ENCODE data around the gene PAFAH1B1.

Gene PAFAH1B1

GRCh38 chr17:2719861-2720260 lies 126.4 kb downstream of the PAFAH1B1 start:
- in situ Hi-C loops (cut with MboI; ENCODE audit: low pct_unique_long_range_greater_than_20kb, low sequenced_read_pairs, unreplicated experiment): no loop called here
- no peak for TF ChIP-seq CTCF (IDR thresholded peaks at IDR 0.05; ENCODE audit: extremely low read depth, insufficient read depth, missing control alignments)
- DNase-seq (ENCODE audit: low spot score): no peak

GRCh38 chr17:2721603-2722002 lies 128.1 kb downstream of the PAFAH1B1 start:
- in situ Hi-C loops (cut with MboI; ENCODE audit: low pct_unique_long_range_greater_than_20kb, low sequenced_read_pairs, unreplicated experiment): no loop called here
- no peak for DNase-seq (ENCODE audit: low spot score)

GRCh38 chr17:2722611-2723010 lies 129.2 kb downstream of the PAFAH1B1 start:
- no peak for DNase-seq (ENCODE audit: low spot score)
- TF ChIP-seq CTCF (IDR thresholded peaks at IDR 0.05; ENCODE audit: extremely low read depth, insufficient read depth, missing control alignments): no peak
- in situ Hi-C loops (cut with MboI; ENCODE audit: low pct_unique_long_range_greater_than_20kb, low sequenced_read_pairs, unreplicated experiment): no loop called here

More at GRCh38 chr17:2721603-2722002, 128.1 kb downstream of the PAFAH1B1 start:
- TF ChIP-seq CTCF (IDR thresholded peaks at IDR 0.05; ENCODE audit: extremely low read depth, insufficient read depth, missing control alignments): no peak

GRCh38 chr17:2723505-2723996 lies 130.1 kb downstream of the PAFAH1B1 start:
- in situ Hi-C loops (cut with MboI; ENCODE audit: low pct_unique_long_range_greater_than_20kb, low sequenced_read_pairs, unreplicated experiment): no loop called here
- no peak for TF ChIP-seq CTCF (IDR thresholded peaks at IDR 0.05; ENCODE audit: extremely low read depth, insufficient read depth, missing control alignments)
- no peak for DNase-seq (ENCODE audit: low spot score)

GRCh38 chr17:2723997-2724783 lies 130.7 kb downstream of the PAFAH1B1 start:
- in situ Hi-C loops (cut with MboI; ENCODE audit: low pct_unique_long_range_greater_than_20kb, low sequenced_read_pairs, unreplicated experiment): no loop called here
- DNase-seq (ENCODE audit: low spot score): no peak
- no peak for TF ChIP-seq CTCF (IDR thresholded peaks at IDR 0.05; ENCODE audit: extremely low read depth, insufficient read depth, missing control alignments)

- DNase-seq (ENCODE audit: low spot score): no peak
- TF ChIP-seq CTCF (IDR thresholded peaks at IDR 0.05; ENCODE audit: extremely low read depth, insufficient read depth, missing control alignments): peak; percentile 6
- in situ Hi-C loops (cut with MboI; ENCODE audit: low pct_unique_long_range_greater_than_20kb, low sequenced_read_pairs, unreplicated experiment): no loop called here
Observed at GRCh38 chr17:2724784-2725164, 131.3 kb downstream of the PAFAH1B1 start.

All from GM13977 (cell line).